ENCODE measurements around the gene ZC3H15. TPM values are rescaled to one million over a fixed set of nuclear protein-coding genes. Genes with fewer than 3 reads are reported as not detected.
"Not testable (repeated sequence)": the region's sequence is repeated elsewhere in the genome, so short reads cannot be mapped to it uniquely, and the experiment has no call there.

The ZC3H15 gene
- total RNA-seq (10 to 100 TPM; 53.4 to 87.4 (median 64.6) TPM), polyA plus RNA-seq (10 to 100 TPM; 66.8 to 74.5 TPM), total RNA-seq (118 reads per million, percentile 87 among the genes with 10 or more reads in this experiment)

DNA sequence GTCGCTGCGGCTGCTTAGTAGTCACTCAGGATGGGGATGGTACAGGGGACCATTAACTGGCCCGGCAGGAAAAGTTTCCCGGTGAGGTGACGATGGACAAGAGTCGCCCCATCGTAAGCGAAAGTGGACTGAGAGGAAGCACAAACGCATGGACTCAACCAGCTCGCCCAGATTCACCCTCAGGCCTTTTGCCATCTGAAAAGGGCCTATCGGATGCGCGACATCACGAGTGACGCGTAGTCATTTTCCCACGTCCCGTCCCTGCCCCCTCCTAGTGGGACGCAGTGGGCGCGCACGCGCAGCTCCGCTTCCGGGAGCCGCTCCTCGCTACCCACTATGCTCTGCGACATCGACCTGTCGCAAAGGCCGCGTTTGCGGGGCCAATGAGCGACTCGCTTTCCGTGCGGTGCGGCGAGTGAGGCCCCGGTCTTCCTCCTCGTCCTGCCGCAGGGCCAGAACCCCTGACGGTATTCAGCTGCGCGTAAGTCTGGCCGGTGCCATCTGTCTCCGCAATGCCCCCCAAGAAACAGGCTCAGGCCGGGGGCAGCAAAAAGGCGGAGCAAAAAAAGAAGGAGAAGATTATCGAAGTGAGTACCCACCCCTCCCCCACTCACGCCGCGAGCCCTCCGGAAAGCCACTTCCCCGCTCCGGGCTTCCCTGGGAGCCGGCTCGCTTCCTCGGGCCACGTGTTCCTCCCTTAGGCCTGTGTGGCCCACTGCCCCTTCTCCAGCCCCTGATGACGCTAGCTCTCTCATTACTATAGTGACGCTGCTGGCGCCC, at the start of gene ZC3H15:
Gene ZC3H15 (plus strand): TSS at position 390 of the 780 bp plus-strand sequence. CDS start 123 bp downstream, at position 513.
- Mint-ChIP-seq H3K27ac (peak within 1 kb of the TSS; percentile 95 to 100 (median 99)), H3K27me3 (peaks cover 0 to 2% (median 0%) of the 10 kb centered on the region in 5 donors), H3K4me3 (peak within 1 kb of the TSS; percentile 96 to 99 (median 99)), H3K4me1 (peaks cover 37 to 86% (median 64%) of the 10 kb centered on the region in 7 donors), H3K9me3 (peaks cover 0 to 9% (median 0%) of the 10 kb centered on the region in 11 donors), H3K36me3 (peaks cover 0 to 14% (median 7%) of the 10 kb centered on the region in 5 donors)
- peak within 1 kb of the TSS; percentile 96 for H3K27ac ChIP-seq (ENCODE audit: low read depth, low read length)
- ATAC-seq (peak; percentile 98), DNase-seq (peak; percentile 91 to 97 (median 96))
- H3K9me3 ChIP-seq (ENCODE audit: control insufficient read depth in 2 of 3, low read length in 3 of 3): no peaks in the 10 kb centered on the region
- ChIA-PET CTCF (no interaction called here), POLR2A (interaction anchor here (0.6 to 3.0 kb wide), 7 partner anchors 10 to 106 kb away, joined by 3 to 26 read pairs (median 4); partner anchors contain the start of gene ITGAV)
- H3K36me3 ChIP-seq (ENCODE audit: control insufficient read depth in 2 of 3, insufficient read depth in 3 of 3, low read length in 3 of 3): peaks cover 0 to 6% (median 0%) of the 10 kb centered on the region in 3 experiments
- H3K4me3 ChIP-seq (ENCODE audit: low read length): peak within 1 kb of the TSS; percentile 95
- no peaks in the 10 kb centered on the region for H3K27me3 ChIP-seq (ENCODE audit: control insufficient read depth in 2 of 2, insufficient read depth in 2 of 2, low read length in 2 of 2)
- intact Hi-C loops (cut with micrococcal nuclease): loop anchor here (1.0 to 5.0 kb wide), 6 partner anchors 9 to 208 kb away; partner anchors contain the start of gene FAM171B (in 1 of the 2)
- peaks cover 33 to 36% of the 10 kb centered on the region in 2 donors for H3K4me1 ChIP-seq (ENCODE audit: control insufficient read depth in 2 of 2, insufficient read depth in 2 of 2, low read length in 2 of 2)

DNA sequence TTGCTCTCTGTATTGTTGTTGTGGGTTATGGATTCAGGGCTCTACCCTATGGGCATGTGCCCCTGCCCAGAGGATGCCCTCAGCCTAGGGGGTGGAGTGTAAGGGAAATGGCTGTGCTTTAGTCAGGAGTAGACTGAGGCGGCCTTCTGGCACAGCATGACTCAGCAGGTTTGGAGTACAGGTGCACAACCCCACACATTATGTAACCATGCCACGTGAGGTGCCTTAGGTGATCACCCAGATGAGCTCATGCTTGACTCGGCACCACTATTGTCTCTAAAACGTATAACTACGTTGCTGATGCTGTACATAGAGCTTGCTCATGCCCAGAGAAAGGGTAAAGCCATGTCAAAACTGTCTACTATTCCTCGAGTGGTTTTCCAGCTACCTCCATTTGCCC, 48.3 kb upstream of the ZC3H15 start:
- no peaks in the 10 kb centered on the region for H3K36me3 ChIP-seq (ENCODE audit: control insufficient read depth in 2 of 3, insufficient read depth in 3 of 3, low read length in 3 of 3)
- H3K36me3 Mint-ChIP-seq: peaks cover 0 to 70% (median 44%) of the 10 kb centered on the region in 5 donors
- intact Hi-C loops (cut with micrococcal nuclease): no loop called here

DNA sequence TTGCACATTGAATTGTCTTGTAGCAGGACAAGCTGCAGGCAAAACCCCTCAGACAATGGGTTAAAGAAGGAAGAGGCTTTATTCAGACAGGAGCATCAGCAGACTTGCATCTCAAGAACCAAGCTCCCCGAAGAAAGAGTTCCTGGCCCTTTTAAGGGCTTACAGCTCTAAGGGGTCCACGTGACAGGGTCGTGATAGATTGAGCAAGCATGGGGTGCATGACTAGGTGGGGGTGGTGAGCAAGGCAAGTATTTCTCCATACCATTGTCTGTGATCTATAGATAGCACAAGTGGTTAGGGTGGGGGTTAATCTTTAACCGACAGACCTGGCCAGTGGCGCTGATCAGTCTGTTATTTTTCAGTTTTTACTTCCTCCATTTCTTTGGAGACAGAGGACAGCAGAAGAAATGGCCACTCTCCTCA, 46.4 kb upstream of the ZC3H15 start:
- ATAC-seq, H3K4me3 Mint-ChIP-seq, CTCF ChIA-PET: not testable (repeated sequence)

More for the DNA sequence above, 48.3 kb upstream of the ZC3H15 start:
- Mint-ChIP-seq H3K4me3 (no peak overlapping the region), H3K9me3 (peaks cover 0 to 21% (median 10%) of the 10 kb centered on the region in 11 donors), H3K4me1 (peaks cover 0 to 3% (median 0%) of the 10 kb centered on the region in 7 donors), H3K27me3 (no peaks in the 10 kb centered on the region), H3K27ac (no peak overlapping the region)
- POLR2A ChIA-PET: no interaction called here
- Histone ChIP-seq H3K27ac (ENCODE audit: low read depth, low read length) (no peak overlapping the region), H3K4me3 (ENCODE audit: low read length) (no peak overlapping the region), H3K4me1 (ENCODE audit: control insufficient read depth in 2 of 2, insufficient read depth in 2 of 2, low read length in 2 of 2) (no peaks in the 10 kb centered on the region), H3K27me3 (ENCODE audit: control insufficient read depth in 2 of 2, insufficient read depth in 2 of 2, low read length in 2 of 2) (no peaks in the 10 kb centered on the region), H3K9me3 (ENCODE audit: control insufficient read depth in 2 of 3, low read length in 3 of 3) (no peaks in the 10 kb centered on the region)
- ATAC-seq: no peak
- no peak for DNase-seq
- CTCF ChIA-PET: no interaction called here

DNA sequence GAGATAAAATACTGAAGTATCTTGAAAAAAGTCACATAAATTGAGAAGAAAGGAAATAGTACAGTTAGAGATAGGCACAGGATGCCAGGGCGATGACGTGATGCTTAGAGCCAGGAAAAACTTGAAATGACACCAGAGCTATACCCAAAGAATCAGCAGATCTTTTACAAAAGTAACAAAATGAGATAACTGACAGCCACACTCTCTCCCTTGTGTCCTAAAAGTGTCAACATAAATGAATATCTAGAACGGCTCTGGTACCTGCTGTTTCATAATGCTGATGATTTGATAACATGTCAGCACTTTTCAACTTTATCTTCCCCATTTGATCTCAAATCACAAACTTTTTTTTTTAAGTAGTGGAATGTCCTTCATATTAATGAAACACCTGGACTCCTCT, 45.6 kb upstream of the ZC3H15 start:
- Mint-ChIP-seq H3K4me1 (peaks cover 0 to 3% (median 0%) of the 10 kb centered on the region in 7 donors), H3K27ac (no peak overlapping the region), H3K27me3 (no peaks in the 10 kb centered on the region), H3K4me3 (no peak overlapping the region), H3K36me3 (peaks cover 0 to 48% (median 41%) of the 10 kb centered on the region in 5 donors), H3K9me3 (peaks cover 0 to 21% (median 10%) of the 10 kb centered on the region in 11 donors)
- DNase-seq (no peak), ATAC-seq (peak; percentile 57)
- H3K27me3 ChIP-seq (ENCODE audit: control insufficient read depth in 2 of 2, insufficient read depth in 2 of 2, low read length in 2 of 2): no peaks in the 10 kb centered on the region
- intact Hi-C loops (cut with micrococcal nuclease): no loop called here
- H3K27ac ChIP-seq (ENCODE audit: low read depth, low read length): no peak overlapping the region
- ChIA-PET POLR2A (no interaction called here), CTCF (no interaction called here)
- no peak overlapping the region for H3K4me3 ChIP-seq (ENCODE audit: low read length)
- H3K36me3 ChIP-seq (ENCODE audit: control insufficient read depth in 2 of 3, insufficient read depth in 3 of 3, low read length in 3 of 3): no peaks in the 10 kb centered on the region
- H3K9me3 ChIP-seq (ENCODE audit: control insufficient read depth in 2 of 3, low read length in 3 of 3): no peaks in the 10 kb centered on the region
- H3K4me1 ChIP-seq (ENCODE audit: control insufficient read depth in 2 of 2, insufficient read depth in 2 of 2, low read length in 2 of 2): no peaks in the 10 kb centered on the region

More for the DNA sequence above, 46.4 kb upstream of the ZC3H15 start:
- peaks cover 0 to 21% (median 10%) of the 10 kb centered on the region in 11 donors for H3K9me3 Mint-ChIP-seq
- H3K4me1 Mint-ChIP-seq; H3K9me3 ChIP-seq (ENCODE audit: control insufficient read depth in 2 of 3, low read length in 3 of 3); H3K4me1 ChIP-seq (ENCODE audit: control insufficient read depth in 2 of 2, insufficient read depth in 2 of 2, low read length in 2 of 2); H3K27ac Mint-ChIP-seq; H3K27me3 ChIP-seq (ENCODE audit: control insufficient read depth in 2 of 2, insufficient read depth in 2 of 2, low read length in 2 of 2); H3K27me3 Mint-ChIP-seq; H3K36me3 ChIP-seq (ENCODE audit: control insufficient read depth in 2 of 3, insufficient read depth in 3 of 3, low read length in 3 of 3); H3K27ac ChIP-seq (ENCODE audit: low read depth, low read length); DNase-seq; H3K4me3 ChIP-seq (ENCODE audit: low read length); intact Hi-C loops (cut with micrococcal nuclease); POLR2A ChIA-PET: not testable (repeated sequence)
- H3K36me3 Mint-ChIP-seq: peaks cover 0 to 54% (median 42%) of the 10 kb centered on the region in 5 donors

DNA sequence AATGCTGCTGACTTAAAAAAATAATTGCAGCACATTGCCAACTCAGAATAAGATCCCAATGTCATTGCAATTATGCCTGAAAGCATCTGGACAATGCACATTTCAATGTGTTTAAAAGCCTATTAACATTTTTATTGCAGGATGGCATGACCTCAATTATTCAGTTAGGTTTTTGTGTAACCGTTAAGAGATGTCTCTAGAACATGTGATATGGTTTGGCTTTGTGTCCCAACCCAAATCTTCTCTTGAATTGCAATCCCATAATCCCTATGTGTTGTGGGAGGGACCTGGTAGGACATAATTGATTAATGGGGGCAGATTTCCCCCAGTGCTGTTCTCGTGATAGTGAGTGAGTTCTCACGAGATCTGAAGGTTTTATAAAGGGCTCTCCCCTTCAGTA, 43.2 kb upstream of the ZC3H15 start:
- Mint-ChIP-seq H3K27me3 (no peaks in the 10 kb centered on the region), H3K36me3 (peaks cover 0 to 33% (median 28%) of the 10 kb centered on the region in 5 donors), H3K9me3 (peaks cover 0 to 19% (median 7%) of the 10 kb centered on the region in 11 donors), H3K4me3 (no peak overlapping the region), H3K27ac (no peak overlapping the region), H3K4me1 (peaks cover 0 to 3% (median 0%) of the 10 kb centered on the region in 7 donors)
- H3K27me3 ChIP-seq (ENCODE audit: control insufficient read depth in 2 of 2, insufficient read depth in 2 of 2, low read length in 2 of 2): no peaks in the 10 kb centered on the region
- ChIA-PET POLR2A (no interaction called here), CTCF (no interaction called here)
- H3K4me3 ChIP-seq (ENCODE audit: low read length): no peak overlapping the region
- H3K36me3 ChIP-seq (ENCODE audit: control insufficient read depth in 2 of 3, insufficient read depth in 3 of 3, low read length in 3 of 3): no peaks in the 10 kb centered on the region
- no peak for DNase-seq
- ATAC-seq: no peak
- H3K4me1 ChIP-seq (ENCODE audit: control insufficient read depth in 2 of 2, insufficient read depth in 2 of 2, low read length in 2 of 2): no peaks in the 10 kb centered on the region
- no peak overlapping the region for H3K27ac ChIP-seq (ENCODE audit: low read depth, low read length)
- no peaks in the 10 kb centered on the region for H3K9me3 ChIP-seq (ENCODE audit: control insufficient read depth in 2 of 3, low read length in 3 of 3)
- intact Hi-C loops (cut with micrococcal nuclease): no loop called here

DNA sequence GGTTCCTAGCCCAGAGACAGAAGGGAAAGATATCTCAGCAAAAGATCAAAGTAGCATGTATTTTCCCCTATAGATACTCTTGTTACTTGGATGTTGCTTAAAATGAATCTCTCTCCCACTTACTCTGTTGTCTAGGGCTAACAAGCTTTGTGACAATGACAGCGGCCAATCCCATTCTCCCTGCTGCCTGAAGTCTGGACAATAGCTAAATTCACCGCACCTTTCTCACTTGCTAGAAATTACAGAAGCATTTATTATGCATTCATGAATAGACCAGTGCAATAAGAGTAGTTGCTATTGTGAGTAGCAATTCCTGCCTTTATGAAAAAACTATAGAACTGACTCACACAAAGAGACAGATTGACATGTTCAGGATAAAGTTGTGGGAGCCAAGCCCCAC, 42.2 kb upstream of the ZC3H15 start:
- no peaks in the 10 kb centered on the region for H3K27me3 ChIP-seq (ENCODE audit: control insufficient read depth in 2 of 2, insufficient read depth in 2 of 2, low read length in 2 of 2)
- no peaks in the 10 kb centered on the region for H3K4me1 Mint-ChIP-seq
- intact Hi-C loops (cut with micrococcal nuclease): no loop called here
- no peaks in the 10 kb centered on the region for H3K36me3 ChIP-seq (ENCODE audit: control insufficient read depth in 2 of 3, insufficient read depth in 3 of 3, low read length in 3 of 3)
- peaks cover 0 to 10% (median 4%) of the 10 kb centered on the region in 11 donors for H3K9me3 Mint-ChIP-seq
- no peak overlapping the region for H3K4me3 ChIP-seq (ENCODE audit: low read length)
- H3K4me1 ChIP-seq (ENCODE audit: control insufficient read depth in 2 of 2, insufficient read depth in 2 of 2, low read length in 2 of 2): no peaks in the 10 kb centered on the region
- CTCF ChIA-PET: no interaction called here
- no peak for DNase-seq
- H3K27ac ChIP-seq (ENCODE audit: low read depth, low read length): no peak overlapping the region
- H3K36me3 Mint-ChIP-seq: peaks cover 0 to 23% (median 20%) of the 10 kb centered on the region in 5 donors
- no peak overlapping the region for H3K4me3 Mint-ChIP-seq
- H3K27ac Mint-ChIP-seq: no peak overlapping the region
- no peaks in the 10 kb centered on the region for H3K27me3 Mint-ChIP-seq
- ATAC-seq: no peak
- POLR2A ChIA-PET: no interaction called here
- no peaks in the 10 kb centered on the region for H3K9me3 ChIP-seq (ENCODE audit: control insufficient read depth in 2 of 3, low read length in 3 of 3)

All from naive thymus-derived CD4-positive, alpha-beta T cell (primary cell).